Glutamatergic neuron (in vitro differentiated cells): Measurements from ENCODE around the gene LGI1. TPM values are rescaled to one million over a fixed set of nuclear protein-coding genes. Genes with fewer than 3 reads are reported as not detected.
A peak's percentile ranks its signal among the peaks of the same experiment; 100 is the strongest.

Experiments
- DNase-seq: peaks from one replicate; pipeline ENCODE4 v3.0.0; 2022
- H3K27ac Mint-ChIP-seq: one replicate; pipeline ENCODE4 v1.8.0; 2020; ENCODE audit warnings: mild to moderate bottlenecking, mixed read lengths, inconsistent platforms; ENCODE audit not compliant: unreplicated experiment
- H3K27me3 Mint-ChIP-seq: one replicate; pipeline ENCODE4 v1.8.0; 2020; ENCODE audit warnings: mild to moderate bottlenecking, moderate library complexity, mixed read lengths, inconsistent platforms; ENCODE audit not compliant: unreplicated experiment
- H3K36me3 Mint-ChIP-seq: one replicate; pipeline ENCODE4 v1.8.0; 2020; ENCODE audit warnings: mild to moderate bottlenecking, mixed read lengths, inconsistent platforms; ENCODE audit not compliant: unreplicated experiment
- H3K4me1 Mint-ChIP-seq: one replicate; pipeline ENCODE4 v1.8.0; 2020; ENCODE audit warnings: mild to moderate bottlenecking, low read depth, mixed read lengths, inconsistent platforms; ENCODE audit not compliant: unreplicated experiment
- H3K4me3 Mint-ChIP-seq: one replicate; pipeline ENCODE4 v1.8.0; 2020; ENCODE audit warnings: mild to moderate bottlenecking, mixed read lengths, inconsistent platforms; ENCODE audit not compliant: unreplicated experiment
- H3K9me3 Mint-ChIP-seq: one replicate; pipeline ENCODE4 v1.8.0; 2020; ENCODE audit warnings: mild to moderate bottlenecking, moderate library complexity, mixed read lengths, inconsistent platforms; ENCODE audit not compliant: unreplicated experiment
- CTCF ChIP-seq: fragments of 200-600 bp; sonication (generic); IDR thresholded peaks from one replicate; pipeline ENCODE4 v1.5.0; 2021; ENCODE audit not compliant: partially characterized antibody, unreplicated experiment
- total RNA-seq: library from RNA; stranded (reverse); fragmentation: NEBNext Ultra II Directional; extraction: Animal tissue kit (Norgen Biotek cat#: 25700); gene quantifications from one replicate; pipeline ENCODE4 v1.2.1, GENCODE V29; 2021; ENCODE audit not compliant: unreplicated experiment

The LGI1 gene
- total RNA-seq, 1 donor from 2014 or later = 174 TPM

DNA sequence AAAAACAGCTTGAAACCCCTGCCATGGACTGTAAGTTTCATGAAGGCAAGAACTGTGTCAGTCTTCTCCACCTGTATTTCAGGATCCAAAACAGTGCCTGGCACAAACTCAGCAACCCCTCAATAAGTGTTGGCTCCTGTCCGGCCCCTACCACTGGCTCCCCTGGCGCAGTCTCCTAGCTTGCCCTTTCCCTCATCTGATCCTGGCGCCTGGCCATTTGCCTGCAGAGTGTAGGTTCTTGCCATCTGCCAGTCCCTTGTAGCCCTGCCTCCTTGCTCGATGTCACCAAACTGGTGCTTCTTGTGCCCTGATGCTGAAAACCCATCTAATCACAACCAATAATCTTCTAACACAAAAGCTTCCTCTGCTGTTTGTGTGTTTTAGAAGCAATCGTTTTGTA is 60.4 kb downstream of the LGI1 start:
- H3K4me1 Mint-ChIP-seq = peaks cover 12% of the 10 kb centered on the region
- H3K9me3 Mint-ChIP-seq = no peaks in the 10 kb centered on the region
- DNase-seq = no peak
- no peak for TF ChIP-seq CTCF
- H3K4me3 Mint-ChIP-seq = peak overlapping the region; percentile 52
- peaks cover 4% of the 10 kb centered on the region for H3K27me3 Mint-ChIP-seq
- peaks cover 10% of the 10 kb centered on the region for H3K36me3 Mint-ChIP-seq
- peak overlapping the region; percentile 31 for H3K27ac Mint-ChIP-seq

DNA sequence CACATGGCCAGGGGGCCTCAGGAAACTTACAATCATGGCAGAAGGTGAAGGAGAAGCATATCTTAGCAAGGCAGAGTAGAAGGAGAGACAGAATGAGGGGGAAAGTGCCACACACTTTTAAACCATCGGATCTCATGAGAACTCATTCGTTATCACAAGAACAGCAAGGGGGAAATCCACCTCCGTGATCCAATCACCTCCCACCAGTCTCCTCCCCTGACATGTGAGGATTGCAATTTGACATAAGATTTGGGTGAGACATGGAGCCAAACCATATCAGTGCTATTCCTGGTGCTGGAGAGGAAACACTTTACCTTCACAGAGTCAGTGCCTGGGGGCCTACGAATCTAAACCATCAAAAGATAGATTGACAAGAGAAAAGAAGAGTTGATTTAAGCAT is 61.8 kb downstream of the LGI1 start:
- no peak for DNase-seq

DNA sequence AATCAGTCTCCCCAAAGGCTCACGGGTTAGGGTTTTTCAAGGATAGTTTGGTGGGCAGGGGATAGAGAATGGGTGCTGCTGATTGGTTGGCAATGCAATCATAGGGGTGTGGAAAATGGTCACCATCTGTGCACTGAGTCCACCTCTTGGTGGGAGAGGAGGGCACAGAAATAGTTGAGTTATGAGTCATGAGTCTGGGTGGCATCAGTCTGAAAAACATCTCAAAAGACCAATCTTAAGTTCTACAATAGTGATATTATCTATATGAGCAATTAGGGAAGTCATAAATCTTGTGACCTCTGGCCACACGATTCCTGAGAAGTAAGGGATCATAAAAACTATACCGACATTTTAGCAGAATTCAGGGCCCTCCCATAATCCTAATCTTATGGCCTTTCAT is 62.7 kb downstream of the LGI1 start:
- Mint-ChIP-seq H3K27ac (no peak overlapping the region), H3K36me3 (peaks cover 10% of the 10 kb centered on the region), H3K4me3 (no peak overlapping the region), H3K9me3 (no peaks in the 10 kb centered on the region), H3K27me3 (peaks cover 4% of the 10 kb centered on the region), H3K4me1 (peaks cover 9% of the 10 kb centered on the region)
- TF ChIP-seq CTCF = no peak
- DNase-seq = no peak

More for the DNA sequence above, 61.8 kb downstream of the LGI1 start:
- Mint-ChIP-seq H3K27me3 (peaks cover 4% of the 10 kb centered on the region), H3K4me3 (no peak overlapping the region), H3K9me3 (no peaks in the 10 kb centered on the region), H3K36me3 (peaks cover 10% of the 10 kb centered on the region), H3K4me1 (peaks cover 12% of the 10 kb centered on the region), H3K27ac (no peak overlapping the region)
- no peak for TF ChIP-seq CTCF

DNA sequence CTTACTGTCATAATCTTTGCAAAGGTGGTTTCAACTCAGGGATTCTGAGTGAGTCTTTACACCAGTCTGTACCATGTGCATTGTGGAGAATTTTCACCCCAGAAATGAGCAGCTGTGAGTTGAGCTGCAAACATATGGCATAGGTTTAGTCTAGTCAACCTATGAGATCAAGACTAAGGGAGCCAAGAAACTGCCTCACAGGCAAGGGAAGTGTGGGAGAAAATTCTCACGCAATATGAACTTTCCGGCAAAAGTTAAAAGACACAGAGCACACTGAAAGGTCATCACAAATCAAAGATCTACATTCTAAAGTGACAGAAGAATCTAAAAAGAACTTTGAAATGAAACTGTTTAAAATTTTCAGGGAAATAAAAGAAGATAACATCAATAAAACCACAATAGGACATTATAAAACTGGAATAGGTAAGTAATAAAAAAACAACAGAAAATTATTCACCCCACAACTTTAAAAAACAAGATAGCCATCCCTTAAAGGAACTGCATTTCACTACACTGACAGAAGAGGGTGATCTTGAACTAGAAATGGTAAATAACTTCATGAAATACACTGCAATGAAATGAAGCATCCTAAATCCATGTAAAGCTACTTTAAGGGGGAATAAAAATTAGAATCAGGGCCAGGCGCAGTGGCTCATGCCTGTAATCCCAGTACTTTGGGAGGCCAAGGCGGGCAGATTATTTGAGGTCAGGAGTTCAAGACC is 63.5 kb downstream of the LGI1 start:
- TF ChIP-seq CTCF = peak; percentile 43
- no peak for DNase-seq
- Mint-ChIP-seq H3K36me3 (peaks cover 10% of the 10 kb centered on the region), H3K9me3 (no peaks in the 10 kb centered on the region), H3K4me1 (peaks cover 2% of the 10 kb centered on the region), H3K27ac (no peak overlapping the region), H3K27me3 (peaks cover 4% of the 10 kb centered on the region), H3K4me3 (no peak overlapping the region)

GRCh38 chr10:93826355-93826754 is 68.6 kb downstream of the LGI1 start:
- Mint-ChIP-seq H3K36me3 (no peaks in the 10 kb centered on the region), H3K4me1 (peaks cover 2% of the 10 kb centered on the region), H3K27me3 (no peaks in the 10 kb centered on the region), H3K9me3 (no peaks in the 10 kb centered on the region), H3K4me3 (no peak overlapping the region), H3K27ac (no peak overlapping the region)
- peak; percentile 39 for DNase-seq
- no peak for TF ChIP-seq CTCF
